Astrocyte of the cerebellum (primary cell): ENCODE measurements around the gene TYW5.
"Not testable (repeated sequence)": the region's sequence is repeated elsewhere in the genome, so short reads cannot be mapped to it uniquely, and the experiment has no call there.

Experiments
- DNase-seq: peaks from one replicate; pipeline ENCODE4 v3.0.0-alpha.2; 2011; ENCODE audit warnings: low read depth
- H3K4me3 ChIP-seq: 2 replicates; pipeline ENCODE4 v1.5.1; 2011; ENCODE audit warnings: mild to moderate bottlenecking, low read depth, low read length, moderate library complexity
- in situ Hi-C: cut with HindIII; loops from 2 replicates; pipeline ENCODE4 v1.10.0; 2017; ENCODE audit warnings: low sequenced_read_pairs
- TF ChIP-seq, protein P1 (sequence below): IDR thresholded peaks from 2 replicates; pipeline ENCODE4 v1.5.1; 2012; ENCODE audit warnings: low read length, low read depth, moderate library complexity, mild to moderate bottlenecking; ENCODE audit errors: missing control alignments

Gene TYW5

DNA sequence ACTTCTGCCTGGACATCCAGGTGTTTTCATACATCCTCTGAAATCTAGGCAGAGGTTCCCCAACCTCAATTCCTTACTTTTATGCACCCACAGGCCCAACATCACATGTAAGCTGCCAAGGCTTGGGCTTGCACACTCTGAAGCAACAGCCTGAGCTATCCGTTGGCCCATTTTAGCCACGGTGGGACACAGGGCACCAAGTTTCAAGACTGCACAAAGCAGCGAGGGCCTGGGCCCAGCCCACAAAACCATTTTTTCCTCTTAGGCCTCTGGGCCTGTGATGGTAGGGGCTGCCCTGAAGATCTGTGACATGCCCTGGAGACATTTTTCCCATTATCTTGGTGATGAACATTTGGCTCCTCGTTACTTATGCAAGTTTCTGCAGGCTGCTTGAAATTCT is 38.3 kb downstream of the TYW5 start:
- no peak overlapping the region for H3K4me3 ChIP-seq
- in situ Hi-C loops = no loop called here
- DNase-seq = no peak
- TF ChIP-seq, protein P1, sequence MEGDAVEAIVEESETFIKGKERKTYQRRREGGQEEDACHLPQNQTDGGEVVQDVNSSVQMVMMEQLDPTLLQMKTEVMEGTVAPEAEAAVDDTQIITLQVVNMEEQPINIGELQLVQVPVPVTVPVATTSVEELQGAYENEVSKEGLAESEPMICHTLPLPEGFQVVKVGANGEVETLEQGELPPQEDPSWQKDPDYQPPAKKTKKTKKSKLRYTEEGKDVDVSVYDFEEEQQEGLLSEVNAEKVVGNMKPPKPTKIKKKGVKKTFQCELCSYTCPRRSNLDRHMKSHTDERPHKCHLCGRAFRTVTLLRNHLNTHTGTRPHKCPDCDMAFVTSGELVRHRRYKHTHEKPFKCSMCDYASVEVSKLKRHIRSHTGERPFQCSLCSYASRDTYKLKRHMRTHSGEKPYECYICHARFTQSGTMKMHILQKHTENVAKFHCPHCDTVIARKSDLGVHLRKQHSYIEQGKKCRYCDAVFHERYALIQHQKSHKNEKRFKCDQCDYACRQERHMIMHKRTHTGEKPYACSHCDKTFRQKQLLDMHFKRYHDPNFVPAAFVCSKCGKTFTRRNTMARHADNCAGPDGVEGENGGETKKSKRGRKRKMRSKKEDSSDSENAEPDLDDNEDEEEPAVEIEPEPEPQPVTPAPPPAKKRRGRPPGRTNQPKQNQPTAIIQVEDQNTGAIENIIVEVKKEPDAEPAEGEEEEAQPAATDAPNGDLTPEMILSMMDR = no peak

DNA sequence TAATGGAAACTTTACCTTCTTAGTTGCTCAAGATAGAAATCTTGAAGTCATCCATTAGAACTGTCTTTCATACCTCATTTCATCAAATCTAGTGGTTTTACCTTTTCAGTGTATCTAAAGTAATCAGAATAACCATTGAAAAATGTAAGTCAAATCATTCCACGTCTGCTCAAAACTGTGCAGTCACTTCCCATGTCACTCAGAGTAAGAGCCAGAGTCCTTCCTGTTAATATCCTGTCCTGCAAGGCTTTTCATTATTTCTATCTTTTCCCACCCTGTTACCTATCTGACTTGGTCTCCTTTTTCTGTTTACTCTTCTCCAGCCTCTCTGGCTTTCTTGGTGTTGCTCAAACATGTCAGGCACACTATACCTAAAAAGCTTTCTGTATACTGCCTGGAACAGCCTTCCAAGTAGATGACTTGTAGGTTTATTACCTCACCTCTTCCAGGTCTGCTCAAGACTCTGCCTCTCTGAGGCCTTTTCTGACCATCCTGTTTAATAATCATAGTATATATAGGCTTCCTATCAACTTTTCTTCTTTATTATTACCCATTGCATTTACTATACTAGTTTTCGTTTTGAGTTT is 40.8 kb downstream of the TYW5 start:
- no peak overlapping the region for H3K4me3 ChIP-seq
- no peak for DNase-seq
- TF ChIP-seq, protein P1 = no peak
- in situ Hi-C loops = no loop called here

DNA sequence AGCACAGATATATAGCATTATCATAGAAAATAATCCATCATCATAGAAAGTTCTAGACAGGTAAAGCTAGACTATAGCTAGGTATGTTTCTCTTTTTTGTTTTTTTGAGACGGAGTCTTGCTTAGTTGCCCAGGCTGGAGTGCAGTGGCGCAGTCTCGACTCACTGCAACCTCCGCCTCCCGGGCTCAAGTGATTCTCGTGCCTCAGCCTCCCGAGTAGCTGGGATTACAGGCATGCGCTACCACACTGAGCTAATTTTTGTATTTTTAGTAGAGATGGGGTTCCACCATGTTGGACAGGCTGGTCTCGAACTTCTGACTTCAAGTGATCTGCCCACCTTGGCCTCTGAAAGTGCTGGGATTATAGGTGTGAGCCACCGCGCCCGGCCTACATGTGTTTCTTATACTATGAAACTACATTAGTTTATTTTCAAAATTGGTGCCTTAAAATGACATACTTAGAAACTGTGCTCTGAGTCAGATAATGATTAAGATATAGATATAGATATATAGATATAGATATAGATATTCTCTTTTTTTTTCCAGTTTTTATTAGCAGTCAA is 42.7 kb downstream of the TYW5 start:
- in situ Hi-C loops, DNase-seq: not testable (repeated sequence)
- peak overlapping the region; percentile 98 for H3K4me3 ChIP-seq

DNA sequence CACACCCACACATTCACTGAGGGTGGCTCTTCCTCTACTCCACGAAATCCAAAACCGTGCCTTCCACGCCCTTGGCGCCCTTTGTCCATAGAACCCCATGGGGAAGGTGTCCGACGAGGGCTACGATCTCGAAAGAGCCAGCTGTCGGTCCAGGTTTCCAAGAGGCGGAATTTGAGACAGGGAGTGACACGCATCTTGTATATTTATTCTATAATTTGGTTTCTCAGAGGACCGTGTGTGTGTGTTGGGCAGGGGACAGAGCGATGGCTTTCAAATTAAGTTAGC is 43.5 kb downstream of the TYW5 start:
- DNase-seq = no peak
- in situ Hi-C loops = no loop called here
- H3K4me3 ChIP-seq = peak overlapping the region; percentile 98
- TF ChIP-seq, protein P1 = no peak

DNA sequence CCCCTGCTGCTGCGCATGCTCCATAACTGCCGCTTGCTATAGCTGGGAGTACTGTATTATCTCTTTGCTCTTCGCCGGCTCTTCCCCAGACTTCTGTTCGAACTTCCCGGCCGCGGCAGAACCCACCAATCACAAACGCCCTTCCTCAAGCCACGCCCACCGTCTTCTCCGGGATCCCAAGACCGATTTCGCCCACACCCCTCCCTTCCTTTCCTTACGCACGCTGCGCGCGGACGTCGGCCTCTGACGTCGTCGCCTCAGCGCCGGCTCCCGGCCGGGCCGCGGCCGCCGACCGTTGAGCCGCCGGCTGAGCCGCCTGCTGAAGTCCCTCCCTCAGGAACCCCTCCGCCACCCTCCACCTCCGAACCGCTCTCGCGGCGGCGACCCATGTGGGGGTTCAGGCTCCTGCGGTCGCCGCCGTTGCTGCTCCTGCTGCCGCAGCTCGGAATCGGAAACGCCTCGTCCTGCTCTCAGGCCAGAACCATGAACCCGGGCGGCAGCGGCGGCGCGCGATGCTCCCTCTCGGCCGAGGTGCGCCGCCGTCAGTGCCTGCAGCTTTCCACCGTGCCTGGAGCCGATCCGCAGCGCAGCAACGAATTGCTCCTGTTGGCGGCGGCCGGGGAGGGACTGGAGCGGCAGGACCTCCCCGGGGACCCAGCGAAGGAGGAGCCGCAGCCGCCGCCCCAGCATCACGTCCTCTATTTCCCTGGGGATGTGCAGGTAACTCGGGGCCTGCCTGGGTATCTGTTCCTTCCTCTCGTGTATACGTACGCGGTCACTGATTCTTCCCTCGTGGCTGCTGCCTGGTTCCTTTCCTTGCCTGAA is 44.0 kb downstream of the TYW5 start, which contains the start of gene C2orf69:
TSS of gene C2orf69 (plus strand) at position 242 of the 825 bp plus-strand sequence. CDS start at position 388, 146 bp downstream.
- in situ Hi-C loops = no loop called here
- H3K4me3 ChIP-seq = peak within 1 kb of the TSS; percentile 98
- peak; percentile 95 for DNase-seq
- TF ChIP-seq, protein P1 = no peak

DNA sequence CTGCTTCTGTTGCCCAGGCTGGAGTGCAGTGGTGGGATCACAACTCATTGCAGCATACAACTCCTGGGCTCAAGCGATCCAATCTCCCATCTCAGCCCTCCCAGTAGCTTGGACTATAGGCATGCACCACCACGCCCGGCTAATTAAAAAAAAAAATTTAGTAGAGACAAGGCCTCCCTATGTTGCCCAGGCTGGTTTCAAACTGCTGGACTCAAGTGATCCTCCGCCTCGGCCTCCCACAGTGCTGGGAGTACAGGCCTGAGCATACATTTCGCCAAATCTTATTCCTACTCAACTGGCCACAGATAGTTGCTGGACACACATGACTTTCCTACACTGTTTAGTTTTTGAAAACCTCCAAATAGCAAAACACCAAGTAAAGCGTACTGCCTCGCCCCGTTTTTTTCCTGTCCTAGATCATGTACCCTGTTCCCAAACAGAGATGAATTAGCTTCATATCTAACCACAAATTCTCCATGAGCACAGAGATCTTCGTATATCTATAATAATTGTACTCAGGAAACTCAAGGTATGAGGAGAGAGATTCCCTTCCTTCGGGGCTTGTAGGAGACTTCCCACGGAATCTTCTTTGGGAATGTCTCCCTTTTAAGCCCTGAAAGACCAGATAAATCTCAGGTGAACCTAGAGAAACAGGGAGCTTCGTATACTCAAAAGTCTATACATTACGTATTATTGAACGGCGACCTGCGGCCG is 44.8 kb downstream of the TYW5 start:
- TF ChIP-seq, protein P1 = no peak
- DNase-seq = no peak
- in situ Hi-C loops = no loop called here
- peak overlapping the region; percentile 98 for H3K4me3 ChIP-seq
